GM23248 (cell line): ENCODE results near the gene ARNT2. TPM values are rescaled to one million over a fixed set of nuclear protein-coding genes. Genes with fewer than 3 reads are reported as not detected.

Experiments used
- DNase-seq: peaks from one replicate; pipeline ENCODE4 v3.0.0-alpha.2; 2015
- H2AFZ ChIP-seq: fragments of 200-600 bp; sonication (generic); 2 replicates; pipeline ENCODE4 v1.6.1; 2016; ENCODE audit warnings: antibody characterized with exemption
- H3F3A ChIP-seq: fragments of 200-600 bp; sonication (generic); 2 replicates; pipeline ENCODE4 v1.6.1; 2016; ENCODE audit warnings: mild to moderate bottlenecking, antibody characterized with exemption, mixed run types; ENCODE audit not compliant: insufficient read depth
- H3K27ac ChIP-seq: fragments of 200-600 bp; sonication (generic); 2 replicates; pipeline ENCODE4 v1.5.1; 2016; ENCODE audit warnings: mild to moderate bottlenecking
- H3K27me3 ChIP-seq: fragments of 200-600 bp; sonication (generic); replicated peaks from 2 replicates; pipeline ENCODE4 v1.6.1; 2016; ENCODE audit warnings: mild to moderate bottlenecking; ENCODE audit not compliant: insufficient read depth
- H3K36me3 ChIP-seq: fragments of 200-600 bp; sonication (generic); 2 replicates; pipeline ENCODE4 v1.6.1; 2016; ENCODE audit warnings: low read depth, mild to moderate bottlenecking
- H3K4me1 ChIP-seq: fragments of 200-600 bp; sonication (generic); 2 replicates; pipeline ENCODE4 v1.6.1; 2016; ENCODE audit warnings: mild to moderate bottlenecking; ENCODE audit not compliant: insufficient read depth
- H3K4me2 ChIP-seq: fragments of 200-600 bp; sonication (generic); one replicate; pipeline ENCODE4 v1.6.1; 2016; ENCODE audit warnings: mild to moderate bottlenecking; ENCODE audit not compliant: unreplicated experiment
- H3K4me3 ChIP-seq: fragments of 200-600 bp; sonication (generic); 2 replicates; pipeline ENCODE4 v1.5.1; 2016; ENCODE audit warnings: mild to moderate bottlenecking
- H3K79me2 ChIP-seq: fragments of 200-600 bp; sonication (generic); 2 replicates; pipeline ENCODE4 v1.6.1; 2016; ENCODE audit warnings: mild to moderate bottlenecking; ENCODE audit not compliant: insufficient read depth
- H3K9ac ChIP-seq: fragments of 200-600 bp; sonication (generic); 2 replicates; pipeline ENCODE4 v1.6.1; 2016; ENCODE audit warnings: mild to moderate bottlenecking
- H3K9me2 ChIP-seq: fragments of 200-600 bp; sonication (generic); 2 replicates; pipeline ENCODE4 v1.6.1; 2016; ENCODE audit warnings: mixed run types, mild to moderate bottlenecking, moderate library complexity; ENCODE audit not compliant: insufficient read depth
- H3K9me3 ChIP-seq: fragments of 200-600 bp; sonication (generic); one replicate; pipeline ENCODE4 v1.6.1; 2017; ENCODE audit warnings: low read depth
- H4K20me1 ChIP-seq: fragments of 200-600 bp; sonication (generic); 2 replicates; pipeline ENCODE4 v1.6.0; 2016; ENCODE audit not compliant: insufficient read depth
- EZH2 ChIP-seq: fragments of 200-600 bp; sonication (generic); IDR thresholded peaks from 2 replicates; pipeline ENCODE4 v1.6.1; 2018; ENCODE audit warnings: antibody characterized with exemption, mild to moderate bottlenecking; ENCODE audit not compliant: insufficient read depth, poor library complexity, severe bottlenecking
- EZH2phosphoT487 ChIP-seq: fragments of 200-600 bp; sonication (generic); IDR thresholded peaks from 2 replicates; pipeline ENCODE4 v1.6.1; 2018; ENCODE audit warnings: antibody characterized with exemption, moderate library complexity, mild to moderate bottlenecking, low read depth; ENCODE audit not compliant: insufficient read depth
- WGBS, 2 experiments: methylation state at CpG; one replicate each; pipeline ENCODE4 v1.1.6; 2015 to 2017; ENCODE audit warnings: low lambda C conversion rate in 2 of 2, low coverage in 1 of 2; ENCODE audit errors: missing lambda C conversion rate in 2 of 2; 5-methylcytosine and 5-hydroxymethylcytosine counted together
- in situ Hi-C: fragments of 300-500 bp; cut with MboI; formaldehyde crosslinking; loops from 2 replicates; pipeline ENCODE4 v1.15.0; 2020
- polyA plus RNA-seq: library from polyadenylated mRNA; unstranded; fragments of >200 nt; fragmentation: Nextera tagmentation; extraction: Ambion mirVana; gene quantifications from 2 replicates; pipeline ENCODE4 v1.2.1, GENCODE V29; 2016
- total RNA-seq: library from RNA; depleted of rRNA; stranded (reverse); fragments of >200 nt; shearing (Covaris generic); gene quantifications from 2 replicates; pipeline ENCODE4 v1.2.3, GENCODE V29; 2014

Gene ARNT2
- total and polyA plus RNA-seq, 2 experiments from 2014 or later: 9.3 to 23.5 TPM

GRCh38 chr15:80523746-80524145, 119.6 kb downstream of the ARNT2 start:
- H3K4me3 ChIP-seq: no peak overlapping the region
- H4K20me1 ChIP-seq: no peaks in the 10 kb centered on the region
- peaks cover 17% of the 10 kb centered on the region for H3F3A ChIP-seq
- peaks cover 23% of the 10 kb centered on the region for H3K4me1 ChIP-seq
- peaks cover 6% of the 10 kb centered on the region; the same call in 1 of the 2 replicates for H3K79me2 ChIP-seq
- no peaks in the 10 kb centered on the region for H3K9me2 ChIP-seq
- no peaks in the 10 kb centered on the region for H3K9me3 ChIP-seq
- DNase-seq: peak; percentile 18
- H3K4me2 ChIP-seq: no peak overlapping the region
- WGBS, 2 experiments: 76 to 78% methylated on average over 2 of the region's 2 CpGs
- no peaks in the 10 kb centered on the region for H3K27me3 ChIP-seq
- no peak overlapping the region for H2AFZ ChIP-seq
- in situ Hi-C loops: no loop called here
- H3K27ac ChIP-seq: no peak overlapping the region
- no peaks in the 10 kb centered on the region for H3K36me3 ChIP-seq
- H3K9ac ChIP-seq: no peak overlapping the region
- no peak for TF ChIP-seq EZH2
- no peak for TF ChIP-seq EZH2phosphoT487

DNA sequence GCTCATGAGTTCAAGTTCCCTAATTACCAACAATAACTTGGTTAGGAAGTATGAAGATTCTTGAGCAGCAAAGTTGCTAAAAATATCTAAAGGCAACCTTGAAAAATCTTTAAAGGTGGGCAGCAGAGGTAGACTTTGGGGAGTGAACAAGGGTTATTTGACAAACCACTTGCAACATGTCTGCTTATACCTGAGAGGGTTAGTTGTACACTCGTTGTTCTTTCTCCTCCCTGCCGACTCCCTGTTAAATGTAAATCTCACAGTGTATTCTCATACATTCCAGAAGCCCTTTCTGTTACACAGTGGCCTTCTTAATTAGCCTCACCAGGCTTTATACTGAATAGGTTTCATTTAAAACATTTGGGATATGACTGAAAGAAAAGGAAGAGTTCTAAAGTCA, 121.7 kb downstream of the ARNT2 start:
- Histone ChIP-seq H3K4me2 (no peak overlapping the region), H3F3A (peaks cover 28% of the 10 kb centered on the region), H3K4me3 (no peak overlapping the region), H3K36me3 (no peaks in the 10 kb centered on the region), H3K9me2 (no peaks in the 10 kb centered on the region), H3K4me1 (peaks cover 33% of the 10 kb centered on the region), H4K20me1 (no peaks in the 10 kb centered on the region), H3K27ac (no peak overlapping the region), H3K27me3 (no peaks in the 10 kb centered on the region), H3K9ac (no peak overlapping the region), H3K79me2 (no peaks in the 10 kb centered on the region), H3K9me3 (no peaks in the 10 kb centered on the region), H2AFZ (no peak overlapping the region)
- in situ Hi-C loops: no loop called here
- TF ChIP-seq EZH2phosphoT487: no peak
- no peak for TF ChIP-seq EZH2
- WGBS, 2 experiments: 69 to 83% methylated on average over 2 of the region's 2 CpGs
- no peak for DNase-seq

DNA sequence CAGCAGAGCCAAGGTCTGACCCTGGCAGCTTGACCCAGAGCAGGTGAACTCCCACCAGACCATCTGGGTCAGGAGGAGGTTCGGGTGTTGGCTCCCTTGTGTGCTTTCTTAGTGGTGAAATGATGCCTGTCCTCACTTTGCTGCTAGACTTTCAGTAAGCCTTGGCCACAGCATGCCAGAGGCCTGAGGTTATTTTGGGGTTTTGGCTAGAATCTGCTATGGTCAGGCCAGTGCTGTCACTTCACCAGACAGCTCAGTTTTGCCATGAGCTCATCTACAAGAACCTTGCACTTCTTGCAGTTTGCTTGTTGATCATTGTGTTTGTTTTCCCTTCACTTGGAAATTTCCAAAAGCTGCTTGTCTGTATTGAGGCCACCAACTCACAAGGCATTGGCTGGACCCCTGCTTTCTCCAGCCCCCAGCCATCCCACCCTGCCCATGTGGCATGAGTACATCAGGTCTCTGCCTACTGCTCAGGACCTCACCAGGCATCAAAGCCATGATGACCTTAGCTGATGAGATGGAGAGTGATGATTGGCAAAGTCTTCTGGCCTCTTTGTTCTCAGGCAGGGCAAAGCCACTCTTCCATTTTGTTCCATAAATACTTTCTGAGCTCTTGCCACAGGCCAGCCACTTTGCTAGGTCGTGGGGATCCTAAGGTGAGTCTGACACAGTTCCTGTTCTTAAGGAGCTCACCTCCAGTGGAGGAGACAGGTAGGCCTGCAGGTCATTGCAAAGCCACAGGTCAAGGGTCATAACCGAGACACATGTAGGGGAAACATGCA, 122.6 kb downstream of the ARNT2 start:
- no peak overlapping the region for H2AFZ ChIP-seq
- WGBS, 2 experiments: 46 to 54% methylated on average over 3 of the region's 3 CpGs
- in situ Hi-C loops: no loop called here
- peaks cover 37% of the 10 kb centered on the region for H3F3A ChIP-seq
- TF ChIP-seq EZH2phosphoT487: 0 out of 2 replicates have a peak, but pooled peaks have one; percentile 78
- TF ChIP-seq EZH2: no peak
- H3K4me1 ChIP-seq: peaks cover 42% of the 10 kb centered on the region
- H3K79me2 ChIP-seq: no peaks in the 10 kb centered on the region
- H4K20me1 ChIP-seq: no peaks in the 10 kb centered on the region
- no peak overlapping the region for H3K9ac ChIP-seq
- H3K27me3 ChIP-seq: no peaks in the 10 kb centered on the region
- H3K4me3 ChIP-seq: no peak overlapping the region
- H3K27ac ChIP-seq: peak overlapping the region; percentile 59
- no peaks in the 10 kb centered on the region for H3K9me2 ChIP-seq
- peak; percentile 92 for DNase-seq
- no peaks in the 10 kb centered on the region for H3K36me3 ChIP-seq
- no peak overlapping the region for H3K4me2 ChIP-seq
- H3K9me3 ChIP-seq: no peaks in the 10 kb centered on the region

DNA sequence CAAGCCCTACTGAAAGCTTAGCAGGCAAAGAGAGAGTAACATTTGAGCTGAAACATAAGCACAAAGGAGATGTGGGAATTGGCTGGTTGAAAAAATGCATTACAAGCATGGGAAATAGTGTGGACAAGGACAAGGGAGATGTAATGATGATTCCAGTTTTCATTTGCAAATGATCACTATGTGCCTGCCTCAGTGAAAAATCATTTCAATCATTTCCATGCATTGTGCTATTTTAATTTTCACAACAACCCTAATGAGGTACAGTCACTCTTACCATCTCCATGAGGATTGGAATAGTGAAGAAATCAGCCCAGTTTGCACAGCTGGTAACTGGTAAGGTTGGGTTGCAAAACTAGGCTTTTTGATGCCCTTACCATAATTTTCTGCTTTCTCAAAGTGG, 123.2 kb downstream of the ARNT2 start:
- TF ChIP-seq EZH2phosphoT487: no peak
- TF ChIP-seq EZH2: no peak
- H3K27ac ChIP-seq: no peak overlapping the region

GRCh38 chr15:80527961-80528360, 123.8 kb downstream of the ARNT2 start:
- TF ChIP-seq EZH2phosphoT487 (no peak), EZH2 (no peak)
- Histone ChIP-seq H3K9ac (no peak overlapping the region), H3F3A (peaks cover 37% of the 10 kb centered on the region), H3K36me3 (no peaks in the 10 kb centered on the region), H3K9me3 (no peaks in the 10 kb centered on the region), H3K4me2 (no peak overlapping the region), H3K27me3 (no peaks in the 10 kb centered on the region), H3K9me2 (no peaks in the 10 kb centered on the region), H3K79me2 (no peaks in the 10 kb centered on the region), H3K4me1 (peaks cover 46% of the 10 kb centered on the region), H4K20me1 (no peaks in the 10 kb centered on the region), H3K27ac (no peak overlapping the region), H3K4me3 (no peak overlapping the region), H2AFZ (no peak overlapping the region)
- in situ Hi-C loops: no loop called here
- no peak for DNase-seq
- 95 to 96% methylated on average over 5 of the region's 5 CpGs for WGBS, 2 experiments

More for the DNA sequence above, 123.2 kb downstream of the ARNT2 start:
- no peaks in the 10 kb centered on the region for H3K9me2 ChIP-seq
- H3K36me3 ChIP-seq: no peaks in the 10 kb centered on the region
- no peaks in the 10 kb centered on the region for H3K9me3 ChIP-seq
- H2AFZ ChIP-seq: no peak overlapping the region
- H3K9ac ChIP-seq: no peak overlapping the region
- peaks cover 37% of the 10 kb centered on the region for H3F3A ChIP-seq
- in situ Hi-C loops: no loop called here
- DNase-seq: no peak
- no peaks in the 10 kb centered on the region for H3K79me2 ChIP-seq
- H4K20me1 ChIP-seq: no peaks in the 10 kb centered on the region
- no peak overlapping the region for H3K4me3 ChIP-seq
- H3K4me2 ChIP-seq: no peak overlapping the region
- H3K4me1 ChIP-seq: peaks cover 46% of the 10 kb centered on the region
- H3K27me3 ChIP-seq: no peaks in the 10 kb centered on the region
